Fibroblast of pulmonary artery (primary cell): ENCODE data around the gene PODNL1.

Experiments used
- DNase-seq: peaks from one replicate; pipeline ENCODE4 v3.0.0-alpha.2; 2010; ENCODE audit warnings: low read depth
- H3K4me3 ChIP-seq: replicated peaks from 2 replicates; pipeline ENCODE4 v1.5.1; 2011; ENCODE audit warnings: low read depth, mild to moderate bottlenecking, control low read depth, low read length, moderate library complexity
- TF ChIP-seq, protein P1 (sequence below): IDR thresholded peaks from 2 replicates; pipeline ENCODE4 v1.5.1; 2011; ENCODE audit warnings: mild to moderate bottlenecking, control low read depth, low read length, inconsistent platforms; ENCODE audit errors: missing control alignments

PODNL1 gene

DNA sequence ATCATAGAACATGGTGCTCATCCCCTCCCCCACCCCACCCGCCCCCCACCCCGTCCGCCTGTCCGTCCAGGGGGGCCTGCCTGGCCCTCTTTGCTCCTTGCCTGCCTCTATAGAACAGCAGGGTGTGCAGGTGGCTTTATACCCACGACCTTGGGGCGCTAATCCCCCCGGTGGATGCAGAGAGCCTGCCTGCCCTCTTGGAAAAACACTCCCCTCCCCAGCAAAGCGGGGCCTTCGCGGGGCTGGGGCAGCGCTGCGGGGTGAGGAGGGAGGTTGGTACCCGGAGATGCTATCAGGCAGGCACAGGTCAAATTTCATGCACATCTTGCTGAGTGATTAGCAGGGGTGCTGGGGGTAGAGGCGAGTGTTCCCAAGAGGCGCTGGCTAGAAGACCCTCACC is 46.0 kb upstream of the PODNL1 start:
- no peak for DNase-seq
- TF ChIP-seq, protein P1, sequence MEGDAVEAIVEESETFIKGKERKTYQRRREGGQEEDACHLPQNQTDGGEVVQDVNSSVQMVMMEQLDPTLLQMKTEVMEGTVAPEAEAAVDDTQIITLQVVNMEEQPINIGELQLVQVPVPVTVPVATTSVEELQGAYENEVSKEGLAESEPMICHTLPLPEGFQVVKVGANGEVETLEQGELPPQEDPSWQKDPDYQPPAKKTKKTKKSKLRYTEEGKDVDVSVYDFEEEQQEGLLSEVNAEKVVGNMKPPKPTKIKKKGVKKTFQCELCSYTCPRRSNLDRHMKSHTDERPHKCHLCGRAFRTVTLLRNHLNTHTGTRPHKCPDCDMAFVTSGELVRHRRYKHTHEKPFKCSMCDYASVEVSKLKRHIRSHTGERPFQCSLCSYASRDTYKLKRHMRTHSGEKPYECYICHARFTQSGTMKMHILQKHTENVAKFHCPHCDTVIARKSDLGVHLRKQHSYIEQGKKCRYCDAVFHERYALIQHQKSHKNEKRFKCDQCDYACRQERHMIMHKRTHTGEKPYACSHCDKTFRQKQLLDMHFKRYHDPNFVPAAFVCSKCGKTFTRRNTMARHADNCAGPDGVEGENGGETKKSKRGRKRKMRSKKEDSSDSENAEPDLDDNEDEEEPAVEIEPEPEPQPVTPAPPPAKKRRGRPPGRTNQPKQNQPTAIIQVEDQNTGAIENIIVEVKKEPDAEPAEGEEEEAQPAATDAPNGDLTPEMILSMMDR: no peak
- H3K4me3 ChIP-seq: no peak overlapping the region

DNA sequence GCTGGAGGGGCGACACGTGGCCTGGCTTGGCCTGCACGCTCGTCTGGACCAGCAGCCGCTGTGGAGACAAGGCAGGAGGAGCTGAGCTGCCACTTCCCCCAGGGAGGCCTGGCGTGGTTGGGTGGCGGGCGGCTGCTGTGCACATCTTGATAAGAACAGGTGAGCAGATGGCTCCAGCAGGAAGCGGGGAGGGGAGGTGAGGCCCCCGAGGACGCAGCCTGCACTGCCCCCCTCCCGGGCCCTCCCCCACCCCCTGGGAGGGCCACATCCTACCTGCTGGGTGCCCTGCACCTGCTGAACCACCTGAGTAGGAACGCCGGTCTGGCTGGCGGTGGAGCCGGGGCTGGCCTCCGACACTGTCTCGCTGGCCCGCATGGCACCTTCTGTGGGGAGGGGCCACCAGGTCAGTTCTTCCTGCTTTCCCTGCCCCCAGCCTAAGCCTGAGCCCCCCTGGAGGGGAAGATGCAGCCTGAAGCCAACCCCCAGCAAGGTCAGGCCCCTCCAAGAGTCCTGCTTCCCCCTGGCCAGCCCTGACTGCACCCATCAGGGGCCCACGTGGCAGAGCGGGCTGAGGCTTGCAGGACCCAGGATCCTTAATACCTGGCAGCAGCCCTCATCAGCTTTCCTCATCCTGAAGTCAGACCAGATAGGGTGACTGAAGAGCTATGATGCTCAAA is 45.1 kb upstream of the PODNL1 start:
- no peak overlapping the region for H3K4me3 ChIP-seq
- no peak for DNase-seq
- TF ChIP-seq, protein P1: no peak

DNA sequence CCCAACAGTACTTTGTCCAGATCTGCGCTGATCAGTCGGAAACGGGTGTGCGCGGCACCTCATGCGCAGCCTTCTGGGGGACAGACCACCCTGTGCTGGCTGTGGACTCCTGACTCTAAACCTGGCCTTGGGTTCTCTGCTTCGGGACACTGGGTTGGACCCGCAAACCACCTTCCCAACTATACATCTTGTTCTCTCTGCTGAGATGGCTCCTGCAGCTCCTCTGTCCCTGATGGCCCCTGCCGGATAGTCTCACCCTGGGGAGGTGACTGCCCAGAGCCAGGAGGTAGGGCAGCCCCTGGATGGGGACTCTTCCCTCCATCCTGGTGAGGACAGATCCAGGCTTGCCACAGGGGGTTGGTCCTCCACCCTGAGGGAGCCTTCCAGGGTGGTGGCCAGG is 44.6 kb upstream of the PODNL1 start:
- TF ChIP-seq, protein P1: no peak
- DNase-seq: no peak
- H3K4me3 ChIP-seq: no peak overlapping the region

DNA sequence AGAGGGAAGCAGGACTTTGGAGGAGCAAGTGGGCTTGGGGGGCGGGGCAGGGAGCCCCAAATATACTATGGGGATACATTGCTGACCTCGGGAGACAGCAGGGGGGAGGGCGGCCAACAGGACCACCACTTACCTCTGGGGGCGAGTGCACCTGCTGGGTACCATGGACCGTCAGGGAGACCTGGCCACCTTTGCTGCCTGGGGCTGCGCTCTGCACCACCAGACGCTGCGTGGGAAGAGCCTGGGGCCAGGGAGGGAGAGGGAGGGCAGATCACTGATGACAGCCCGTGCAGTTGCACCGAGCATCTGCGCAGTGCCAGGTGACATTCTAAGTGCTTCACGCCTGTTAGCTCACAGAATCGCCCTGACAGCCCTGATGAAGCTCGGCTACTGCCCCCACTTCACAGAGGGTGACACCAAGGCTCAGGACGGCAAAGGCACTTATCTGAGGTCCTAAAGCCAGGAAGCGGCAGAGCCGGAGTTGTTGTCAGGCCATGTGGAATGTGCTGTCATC is 43.8 kb upstream of the PODNL1 start:
- TF ChIP-seq, protein P1: no peak
- DNase-seq: no peak

DNA sequence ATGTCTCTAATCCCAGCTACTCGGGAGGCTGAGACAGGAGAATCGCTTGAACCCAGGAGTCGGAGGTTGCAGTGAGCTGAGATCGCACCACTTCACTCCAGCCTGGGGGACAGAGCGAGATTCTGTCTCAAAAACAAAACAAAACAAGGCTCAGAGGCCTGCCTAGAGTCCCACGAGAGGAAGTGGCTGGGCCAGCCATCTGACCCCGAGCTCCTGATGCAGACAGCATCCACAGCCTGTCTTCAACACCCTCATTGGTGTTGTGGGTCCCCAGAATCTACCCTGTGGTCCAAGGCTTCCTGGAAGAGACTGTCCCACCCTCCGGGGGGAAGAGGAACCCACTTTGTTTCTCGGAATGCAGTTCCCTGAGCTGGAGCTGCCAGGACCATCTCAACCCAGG is 43.2 kb upstream of the PODNL1 start:
- TF ChIP-seq, protein P1: no peak
- H3K4me3 ChIP-seq: no peak overlapping the region
- DNase-seq: no peak

More for the DNA sequence above, 43.8 kb upstream of the PODNL1 start:
- no peak overlapping the region for H3K4me3 ChIP-seq

DNA sequence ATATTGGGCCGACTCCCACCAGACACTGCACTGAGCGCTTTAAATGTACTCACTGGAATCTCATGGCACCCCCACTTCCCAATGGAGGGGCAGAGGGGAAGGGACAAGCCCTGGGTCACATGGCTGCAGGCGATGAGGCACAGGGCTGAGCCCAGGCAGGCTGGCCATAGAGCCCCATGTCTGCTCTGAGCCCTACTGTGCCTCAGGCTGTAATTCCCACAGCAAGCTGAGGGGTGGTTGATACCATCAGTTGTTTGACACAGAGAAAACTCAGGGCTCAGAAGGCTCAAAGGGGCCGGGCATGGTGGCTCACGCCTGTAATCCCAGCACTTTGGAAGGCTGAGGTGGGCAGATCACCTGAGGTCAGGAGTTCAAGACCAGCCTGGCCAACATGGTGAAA is 42.8 kb upstream of the PODNL1 start:
- H3K4me3 ChIP-seq: no peak overlapping the region
- TF ChIP-seq, protein P1: no peak

DNA sequence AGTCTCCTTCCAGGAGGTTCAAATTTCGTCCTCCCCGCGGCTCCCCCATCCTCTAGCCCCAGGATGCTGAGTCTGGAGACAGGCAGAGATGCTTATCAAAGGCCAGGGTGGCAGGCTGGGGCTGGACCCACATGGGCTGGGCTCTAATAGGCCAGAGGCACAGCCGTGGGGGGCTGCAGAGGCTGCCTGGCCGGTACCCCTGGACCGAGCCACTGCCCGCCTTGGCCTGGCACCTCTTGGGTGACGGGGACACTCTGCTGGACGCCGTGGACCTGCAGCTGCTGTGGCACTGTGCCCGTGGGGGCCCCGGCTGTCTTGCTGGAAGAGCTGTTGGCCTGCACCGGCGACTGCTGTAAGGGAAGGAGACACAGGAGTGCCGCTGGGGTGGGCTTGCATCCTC is 42.1 kb upstream of the PODNL1 start:
- TF ChIP-seq, protein P1: no peak
- DNase-seq: no peak
- H3K4me3 ChIP-seq: no peak overlapping the region

More for the DNA sequence above, 42.8 kb upstream of the PODNL1 start:
- no peak for DNase-seq
